ENCODE data around the gene RAB40A.

The RAB40A gene, protein sequence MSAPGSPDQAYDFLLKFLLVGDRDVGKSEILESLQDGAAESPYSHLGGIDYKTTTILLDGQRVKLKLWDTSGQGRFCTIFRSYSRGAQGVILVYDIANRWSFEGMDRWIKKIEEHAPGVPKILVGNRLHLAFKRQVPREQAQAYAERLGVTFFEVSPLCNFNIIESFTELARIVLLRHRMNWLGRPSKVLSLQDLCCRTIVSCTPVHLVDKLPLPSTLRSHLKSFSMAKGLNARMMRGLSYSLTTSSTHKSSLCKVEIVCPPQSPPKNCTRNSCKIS

DNA sequence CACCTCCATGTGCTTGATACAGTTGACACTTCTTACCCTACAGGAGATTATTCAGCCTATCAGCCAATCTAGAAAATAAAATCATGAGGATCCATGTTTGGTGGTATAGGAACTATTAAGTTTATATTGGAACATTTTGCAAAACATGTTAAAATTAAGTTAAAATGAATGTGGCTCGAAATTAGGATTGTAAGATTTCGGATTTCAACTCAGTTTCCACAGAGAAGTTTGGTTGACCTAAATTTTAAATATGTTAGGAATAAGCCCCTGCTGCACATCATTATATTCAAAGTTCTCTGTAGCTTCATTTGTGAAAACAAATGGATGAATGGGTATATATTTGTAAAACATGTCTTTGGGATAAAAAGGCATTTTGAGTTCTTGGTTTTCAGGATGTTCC, at the start of gene RAB40A:
TSS of gene RAB40A (minus strand) at position 101 of the 400 bp plus-strand sequence. CDS start 18,733 bp downstream, outside the sequence.
- ATAC-seq, result no peak

DNA sequence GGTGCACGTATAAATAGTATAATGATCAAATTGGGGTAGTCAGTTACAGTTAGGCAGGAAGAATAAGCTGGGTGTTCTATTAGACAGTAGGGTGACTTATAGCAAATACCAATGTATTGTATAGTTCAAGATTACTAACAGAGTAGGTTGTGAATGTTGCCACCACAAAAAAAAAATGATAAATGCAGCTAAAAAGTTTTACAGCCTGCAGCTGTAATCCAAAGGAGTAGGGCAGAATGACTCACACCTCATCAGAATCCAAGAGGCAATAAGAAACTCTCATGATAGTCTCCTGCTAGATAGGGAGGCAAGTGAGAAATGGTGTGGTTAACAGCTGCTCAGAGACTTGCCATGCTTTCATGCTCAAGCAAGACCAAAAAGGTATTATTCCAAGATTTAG, 46.5 kb upstream of the RAB40A start:
- no peak for ATAC-seq

DNA sequence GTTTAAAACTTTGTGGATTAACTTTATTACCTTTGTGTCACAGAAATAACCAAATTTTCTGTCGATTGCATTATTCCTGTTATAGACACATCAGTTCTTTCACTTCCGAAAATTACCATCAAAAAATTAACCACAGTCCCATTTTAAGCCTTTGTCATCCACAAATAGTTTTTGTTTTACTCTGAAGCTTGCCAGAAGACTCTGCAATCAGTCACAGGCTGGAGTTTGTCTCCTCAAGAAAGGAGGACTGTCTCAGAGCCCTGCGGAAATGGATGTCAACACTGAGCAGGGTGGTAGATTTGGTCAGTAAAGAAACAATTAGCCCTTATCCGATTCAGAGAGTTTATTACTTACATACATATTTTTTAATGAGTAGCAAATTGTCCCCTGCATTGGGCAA, 45.9 kb upstream of the RAB40A start:
- no peak for ATAC-seq

DNA sequence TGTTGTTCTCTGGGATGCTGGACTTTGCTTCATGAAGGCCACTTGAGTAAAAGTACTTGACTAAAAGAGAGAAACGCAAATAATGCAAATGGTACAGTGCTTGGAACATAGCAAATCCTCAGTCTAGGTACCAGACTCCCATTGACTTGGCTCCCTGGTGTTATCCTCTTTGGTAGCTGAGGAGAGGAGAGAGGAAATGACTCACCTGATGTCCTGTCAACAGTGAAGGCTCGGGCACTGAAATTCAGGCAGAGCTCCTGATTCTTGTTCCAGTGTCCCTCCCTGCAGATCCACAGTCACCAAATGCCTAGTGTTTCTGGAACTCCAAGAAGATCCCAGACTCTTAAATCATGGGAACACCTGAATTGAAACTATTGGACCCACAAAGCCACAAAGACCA, 43.5 kb upstream of the RAB40A start:
- no peak for ATAC-seq

DNA sequence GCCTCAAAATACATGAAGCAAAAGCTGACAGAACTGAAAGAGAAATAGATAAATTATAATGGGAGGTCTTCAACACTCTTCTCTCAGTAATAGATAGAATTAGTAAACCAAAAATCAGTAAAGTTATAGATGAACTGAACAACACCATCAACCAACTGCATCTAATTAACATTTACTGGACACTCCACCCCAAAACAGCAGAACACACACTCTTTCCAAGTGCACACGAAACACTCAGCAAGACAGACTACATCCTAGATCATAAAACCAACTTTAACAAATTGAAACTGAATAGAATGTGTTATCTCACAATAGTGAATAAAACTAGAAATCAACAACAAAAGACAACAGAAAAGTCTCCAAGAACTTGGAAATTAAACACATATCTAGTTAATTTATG, 41.0 kb upstream of the RAB40A start:
- no peak for ATAC-seq

DNA sequence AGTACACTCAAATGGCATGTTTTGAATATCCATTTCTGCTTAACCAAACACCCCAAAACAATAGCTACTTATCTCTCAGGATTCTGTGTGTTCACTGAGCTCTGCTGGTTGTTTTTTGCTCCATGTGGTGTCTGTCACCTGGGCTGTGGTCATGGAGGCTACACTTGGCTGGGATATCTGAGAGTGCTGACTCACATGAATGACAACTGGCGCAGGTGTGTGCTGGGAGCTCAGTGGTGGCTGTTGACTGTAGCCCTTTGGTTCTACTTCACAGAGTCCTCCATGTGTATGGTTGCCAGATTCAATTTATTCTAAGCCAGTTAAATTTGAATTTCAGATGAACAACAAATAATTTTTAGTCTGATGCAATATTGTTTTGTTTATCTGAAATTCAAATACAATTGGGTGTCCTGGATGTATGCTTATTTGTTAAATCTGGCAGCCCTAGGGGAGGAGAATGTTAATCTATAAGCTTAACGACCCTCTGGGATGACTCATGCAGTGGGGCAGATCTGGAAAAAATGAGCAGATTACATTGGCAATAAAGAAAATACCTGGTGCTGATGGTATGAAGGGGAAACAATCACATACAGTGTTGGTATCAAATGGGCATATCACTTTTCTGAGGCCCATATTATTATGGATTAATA, 37.8 kb upstream of the RAB40A start:
- no peak for ATAC-seq

DNA sequence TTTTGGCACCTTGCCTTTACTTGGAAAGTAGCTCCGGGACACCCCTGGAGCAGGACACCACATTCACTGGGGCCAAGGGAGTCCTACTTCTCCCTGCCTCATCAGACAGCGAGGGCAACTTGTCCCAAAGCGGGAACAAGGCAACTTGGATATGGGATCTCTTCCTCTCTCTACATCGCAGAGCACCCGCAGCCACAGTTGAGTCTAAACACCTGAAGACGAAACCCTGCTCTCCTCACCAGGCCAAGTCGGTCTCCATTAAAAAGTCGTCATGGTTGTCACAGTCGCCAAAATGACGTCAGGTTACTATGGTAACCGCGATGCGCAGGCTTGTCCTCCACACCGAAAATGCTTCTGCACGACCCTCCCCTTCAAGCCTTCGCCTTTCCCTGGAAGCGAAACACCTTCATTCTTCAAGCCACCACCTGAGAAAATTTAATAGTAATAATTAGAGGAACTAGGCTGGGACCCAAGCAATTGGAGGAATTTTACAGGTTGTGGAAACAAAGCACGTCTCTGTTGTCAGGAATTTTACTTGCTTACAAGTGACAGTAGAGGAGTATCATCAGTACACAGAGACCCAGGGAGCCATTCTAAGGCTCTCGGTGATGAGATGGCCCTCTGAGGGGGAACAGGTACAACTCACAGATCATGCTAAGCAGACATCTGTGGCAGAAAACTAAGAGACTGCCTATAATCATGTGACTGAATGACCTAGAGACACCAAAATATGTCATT, 35.6 kb upstream of the RAB40A start:
- ATAC-seq, result peak; percentile 67 to 69

DNA sequence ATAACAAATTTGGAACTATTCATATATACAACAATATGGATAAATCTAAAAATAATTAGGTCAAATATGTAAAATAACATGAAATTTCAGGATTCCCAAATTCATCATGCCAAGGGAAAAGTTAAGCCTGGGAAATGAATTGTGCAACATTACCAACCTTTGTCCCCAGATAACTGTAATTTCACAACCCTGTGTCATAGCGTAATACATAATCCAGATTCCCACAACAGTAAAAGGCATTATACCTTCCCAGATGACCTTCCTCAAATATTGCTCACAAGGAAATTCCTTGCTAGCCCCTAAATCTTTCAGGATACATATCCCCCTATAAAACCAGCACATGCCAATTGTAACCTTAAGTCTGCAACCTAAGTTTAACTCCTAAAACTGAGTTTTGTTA, 32.9 kb upstream of the RAB40A start:
- no peak for ATAC-seq

DNA sequence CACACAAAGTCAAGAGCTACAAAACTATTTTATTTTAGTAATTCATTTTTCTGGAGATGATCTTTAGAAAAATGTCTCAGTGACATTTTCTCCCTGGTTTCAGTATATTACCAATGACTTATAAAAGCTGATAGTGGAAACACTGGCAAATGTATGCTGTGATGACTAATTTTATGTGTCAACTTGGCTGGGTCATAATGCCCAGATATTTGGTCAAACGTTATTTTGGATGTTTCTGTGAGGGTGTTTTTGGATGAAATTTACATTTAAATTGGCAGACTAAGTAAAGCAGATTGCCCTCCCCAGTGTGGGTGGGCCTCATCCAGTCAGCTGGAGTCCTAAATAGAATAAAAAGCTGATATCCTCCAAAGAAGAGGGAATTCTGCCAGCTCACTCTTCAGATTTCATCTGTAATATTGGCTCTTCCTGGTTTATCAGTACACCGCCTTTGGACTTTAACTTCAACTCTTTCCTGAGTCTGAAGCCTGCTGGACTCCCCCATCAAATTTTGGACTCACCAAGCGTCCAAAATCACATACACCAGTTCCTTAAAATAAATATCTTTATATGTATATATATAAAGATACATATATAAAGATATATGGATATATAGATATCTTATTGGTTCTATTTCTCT, 31.2 kb upstream of the RAB40A start:
- no peak for ATAC-seq

DNA sequence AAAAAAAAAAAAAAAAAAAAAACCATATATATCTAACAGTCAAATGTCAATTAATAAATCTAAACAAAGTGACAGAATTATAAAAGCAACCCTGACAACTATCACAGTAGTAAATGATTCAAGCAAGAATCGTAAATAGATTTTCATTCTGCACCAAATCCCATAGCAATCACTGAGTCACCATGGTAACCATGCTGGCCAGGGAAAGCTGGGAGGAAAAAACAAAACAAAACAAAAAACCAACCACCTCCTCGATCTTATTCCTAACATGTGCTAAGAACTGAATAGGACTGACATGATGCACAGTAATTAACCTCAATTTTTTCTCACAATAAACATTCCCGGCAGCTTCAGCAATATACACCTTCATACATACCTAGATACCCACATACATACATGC, 30.6 kb upstream of the RAB40A start:
- no peak for ATAC-seq

DNA sequence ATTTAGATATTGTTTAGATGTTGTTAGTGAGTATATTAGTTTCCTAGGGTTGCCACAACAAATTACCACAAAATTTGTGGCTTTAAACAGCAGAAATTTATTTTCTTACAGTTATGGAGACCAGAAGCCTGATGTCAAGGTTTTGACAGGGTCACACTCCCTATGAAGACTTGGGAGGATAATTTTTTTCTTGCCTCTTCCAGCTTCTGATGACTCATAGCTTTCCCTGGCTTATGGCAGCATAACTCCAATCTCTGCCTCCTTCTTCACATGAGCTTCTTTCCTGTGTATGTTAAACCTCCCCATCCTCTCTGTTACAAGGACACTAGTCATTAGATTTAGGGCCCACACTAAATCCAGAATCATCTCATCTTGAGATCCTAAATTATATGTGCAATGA, 20.9 kb upstream of the RAB40A start:
- no peak for ATAC-seq

DNA sequence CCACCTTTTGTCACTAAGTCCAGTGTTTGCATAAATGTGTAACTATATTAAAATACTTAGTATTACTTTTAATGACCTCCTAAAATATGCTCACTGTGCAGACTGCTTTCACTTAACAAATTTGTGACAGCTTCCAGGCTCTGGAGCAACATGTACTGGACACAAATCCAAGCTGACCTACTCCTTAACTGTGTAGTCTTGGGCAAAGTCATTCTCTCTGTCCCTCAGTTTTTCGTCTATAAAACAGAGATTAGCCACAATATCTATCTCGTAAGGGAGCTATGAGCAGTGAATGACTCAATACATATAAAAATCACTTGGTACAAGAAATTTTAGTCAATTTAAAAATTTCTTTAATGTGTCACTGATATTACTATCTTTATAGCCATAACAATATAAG, 20.4 kb upstream of the RAB40A start:
- no peak for ATAC-seq

DNA sequence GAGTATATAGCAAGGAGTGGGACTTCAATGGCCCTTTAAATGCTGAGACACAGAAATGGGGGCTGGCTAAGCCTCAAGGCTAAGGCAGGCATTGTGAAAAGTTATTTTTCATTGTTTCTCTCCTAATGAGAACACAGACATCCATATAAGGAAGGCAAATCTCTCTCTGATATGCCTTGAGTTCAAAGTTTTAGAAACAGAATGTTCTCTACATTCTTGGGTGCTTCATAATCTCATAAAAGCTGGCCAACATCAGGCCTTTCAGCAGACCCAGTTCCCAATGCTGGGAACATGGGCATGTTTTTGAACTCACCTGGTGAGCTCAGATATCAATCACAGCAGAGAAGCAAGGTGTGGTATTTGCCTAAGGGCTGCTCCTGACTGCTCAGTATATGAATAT, 19.4 kb upstream of the RAB40A start:
- ATAC-seq, result no peak

DNA sequence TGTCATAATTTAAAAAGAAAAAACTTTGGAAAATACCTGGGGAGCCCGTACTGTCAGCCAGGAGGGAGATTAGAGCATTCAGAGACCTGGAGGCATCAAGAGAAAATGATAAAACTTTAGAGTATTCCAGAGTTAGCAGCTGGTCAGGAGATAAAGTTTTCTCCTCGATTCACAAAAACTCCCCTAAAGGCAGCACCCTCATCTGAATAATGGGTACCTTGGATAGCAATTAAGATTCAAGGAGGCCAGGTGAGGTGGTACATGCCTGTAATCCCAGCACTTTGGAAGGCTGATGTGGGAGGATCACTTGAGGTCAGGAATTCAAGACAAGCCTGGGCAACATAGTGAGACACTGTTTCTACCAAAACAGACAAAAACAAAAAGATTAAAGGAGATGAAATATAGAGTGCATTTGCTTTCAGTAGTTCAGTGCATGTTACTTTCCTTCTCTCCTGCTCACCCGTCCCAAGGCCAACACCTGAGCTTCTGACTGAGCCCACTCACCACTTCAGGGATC, 18.6 kb upstream of the RAB40A start:
- no peak for ATAC-seq

DNA sequence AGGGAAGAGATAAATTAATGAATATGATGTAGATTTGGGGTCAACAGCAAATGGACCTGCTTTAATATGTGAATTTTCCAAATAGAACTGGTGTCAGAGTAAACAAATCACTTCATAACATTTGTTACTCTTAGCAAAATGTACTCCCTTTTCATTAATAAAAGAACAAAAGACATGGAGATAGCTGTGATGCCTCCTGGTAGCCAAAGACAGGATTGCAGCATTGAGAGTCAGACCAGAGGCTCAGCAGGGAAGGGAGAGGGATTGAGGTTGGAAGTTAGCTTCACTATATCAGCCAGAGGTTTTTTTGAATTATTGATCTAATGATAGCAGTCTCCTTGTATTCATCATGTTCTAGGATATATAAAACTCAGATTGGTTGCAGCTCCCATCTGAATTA, 17.4 kb upstream of the RAB40A start:
- ATAC-seq, result no peak

DNA sequence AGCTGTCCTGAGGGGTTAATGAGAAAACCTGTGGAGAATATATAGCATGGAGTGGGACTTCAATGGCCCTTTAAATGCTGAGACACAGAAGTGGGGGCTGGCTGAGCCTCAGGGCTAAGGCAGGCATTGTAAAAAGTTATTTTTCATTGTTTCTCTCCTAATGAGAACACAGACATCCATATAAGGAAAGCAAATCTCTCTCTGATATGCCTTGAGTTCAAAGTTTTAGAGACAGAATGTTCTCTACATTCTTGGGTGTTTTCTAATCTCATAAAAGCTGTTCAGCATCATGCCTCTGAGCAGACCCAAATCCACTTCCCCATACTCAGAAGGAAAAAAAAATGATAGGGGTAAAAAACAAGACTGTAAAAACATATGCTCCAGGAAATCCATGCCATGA, 16.8 kb upstream of the RAB40A start:
- no peak for ATAC-seq

DNA sequence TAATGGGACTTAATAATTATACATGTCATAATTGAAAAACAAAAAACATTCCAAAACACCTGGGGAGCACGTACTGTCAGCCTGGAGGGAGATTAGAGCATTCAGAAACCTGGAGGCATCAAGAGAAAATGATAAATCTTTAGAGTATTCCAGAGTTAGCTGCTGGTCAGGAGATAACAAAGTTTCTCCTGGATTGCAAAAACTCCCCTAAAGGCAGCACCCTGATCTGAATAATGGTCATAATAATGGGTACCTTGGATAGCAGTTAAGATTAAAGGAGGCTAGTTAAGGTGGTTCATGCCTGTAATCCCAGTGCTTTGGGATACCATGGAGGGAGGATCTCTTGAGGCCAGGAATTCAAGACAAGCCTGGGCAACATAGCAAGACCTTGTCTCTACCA, 15.9 kb upstream of the RAB40A start:
- no peak for ATAC-seq

DNA sequence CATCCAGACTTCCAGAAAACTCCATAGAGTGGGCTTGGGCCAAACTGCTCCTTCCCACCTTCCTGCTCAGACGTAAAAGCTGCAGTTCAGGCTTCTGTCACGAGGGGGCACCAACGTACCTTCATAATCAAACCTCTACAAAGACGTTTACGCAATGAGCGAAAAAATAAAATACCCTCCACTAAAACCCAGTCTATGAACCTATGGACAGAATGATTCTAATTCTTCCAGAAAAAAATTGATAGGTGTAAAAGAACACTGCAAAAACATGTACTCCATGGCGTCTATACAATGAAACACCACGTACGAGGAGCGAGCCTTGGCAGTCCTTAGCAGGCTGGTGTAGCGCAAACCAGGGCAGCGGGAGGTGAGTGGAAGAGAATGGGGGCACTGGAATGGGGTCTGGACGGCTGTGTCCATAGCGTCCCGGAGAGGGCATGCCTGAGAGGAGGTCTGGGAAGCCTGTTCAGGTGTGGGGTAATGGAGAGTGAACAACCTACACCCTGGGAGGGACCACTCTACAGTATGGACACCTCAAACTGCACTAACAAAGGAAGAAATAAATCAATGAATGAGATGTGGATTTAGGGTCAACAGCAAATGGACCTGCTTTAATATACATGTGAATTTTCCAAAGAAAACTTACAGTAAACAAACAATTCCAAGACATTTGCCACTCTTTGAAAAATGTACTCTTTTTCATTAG, 14.4 kb upstream of the RAB40A start:
- ATAC-seq, result no peak

DNA sequence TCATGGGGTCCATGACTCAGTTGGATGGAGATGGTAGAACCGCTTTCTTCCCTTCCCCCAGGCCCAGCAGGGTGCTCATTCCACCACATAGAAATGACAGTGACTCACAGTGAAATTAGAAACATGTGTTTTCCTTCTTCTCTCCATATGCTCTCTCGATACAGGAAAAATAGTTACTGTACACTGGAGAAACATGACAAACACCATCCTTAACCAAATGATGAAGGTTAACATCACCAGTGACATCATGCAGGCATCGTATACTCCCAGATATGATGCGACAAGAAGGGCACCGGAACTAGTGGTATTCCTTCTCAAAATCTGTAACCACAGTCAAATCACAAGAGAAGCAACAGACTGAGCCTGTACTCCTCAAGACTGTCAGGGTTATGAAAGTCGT, 11.7 kb upstream of the RAB40A start:
- ATAC-seq, result no peak

DNA sequence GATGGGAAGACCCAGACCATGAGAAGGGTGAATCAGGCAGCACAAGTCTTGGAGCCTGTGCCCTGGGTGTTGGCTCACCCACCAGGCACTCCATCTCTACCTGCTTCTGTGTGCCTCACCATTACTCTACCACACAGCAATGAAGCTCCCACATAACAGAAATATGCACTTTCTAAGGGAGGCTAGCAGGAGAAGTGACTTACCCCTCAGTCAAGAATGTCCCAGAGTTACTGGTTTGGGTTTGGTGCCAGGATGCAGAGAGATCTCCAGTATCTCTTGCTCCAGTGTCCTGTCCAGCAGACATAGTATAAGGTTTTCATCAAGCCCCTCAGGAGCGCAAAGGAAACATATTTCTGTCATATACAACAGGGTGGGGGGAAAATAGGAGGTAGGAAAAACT, 11.3 kb upstream of the RAB40A start:
- ATAC-seq, result no peak

DNA sequence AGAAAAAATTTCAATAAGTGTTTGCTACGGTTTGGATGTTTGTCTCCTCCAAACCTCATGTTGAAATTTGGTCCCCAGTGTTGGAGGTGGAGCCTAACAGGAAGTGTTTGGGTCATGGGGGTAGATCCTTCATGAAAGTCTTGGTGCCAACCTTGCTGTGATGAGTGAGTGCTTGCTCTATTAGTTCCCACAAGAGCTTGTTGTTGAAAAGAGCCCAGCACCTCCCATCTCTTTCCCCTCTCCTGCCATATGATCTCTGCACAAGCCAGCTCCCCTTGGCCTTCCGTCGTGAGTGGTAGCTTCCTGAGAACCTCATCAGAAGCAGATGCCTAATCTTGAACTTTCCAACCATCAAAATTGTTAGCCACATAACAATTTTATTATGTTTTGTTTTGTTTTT, 10.3 kb upstream of the RAB40A start:
- no peak for ATAC-seq

DNA sequence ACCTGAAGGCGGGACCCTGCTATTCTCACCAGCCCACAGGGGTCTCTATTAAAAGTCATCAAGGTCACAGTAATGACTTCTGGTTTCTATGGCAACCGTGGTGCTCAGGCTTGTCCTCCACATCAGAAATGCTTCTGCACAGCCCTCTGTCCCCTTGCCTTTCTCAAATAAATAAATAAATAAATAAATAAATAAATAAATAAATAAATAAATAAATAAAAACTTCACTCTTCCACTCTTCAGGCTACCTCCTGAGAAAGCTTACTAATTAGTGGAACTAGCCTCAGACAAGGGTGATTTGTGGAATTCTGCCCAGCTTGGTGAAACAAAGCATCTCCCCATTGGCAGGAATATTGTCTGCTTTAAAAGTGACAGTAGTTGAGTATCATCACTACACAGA, 5.5 kb upstream of the RAB40A start:
- no peak for ATAC-seq

DNA sequence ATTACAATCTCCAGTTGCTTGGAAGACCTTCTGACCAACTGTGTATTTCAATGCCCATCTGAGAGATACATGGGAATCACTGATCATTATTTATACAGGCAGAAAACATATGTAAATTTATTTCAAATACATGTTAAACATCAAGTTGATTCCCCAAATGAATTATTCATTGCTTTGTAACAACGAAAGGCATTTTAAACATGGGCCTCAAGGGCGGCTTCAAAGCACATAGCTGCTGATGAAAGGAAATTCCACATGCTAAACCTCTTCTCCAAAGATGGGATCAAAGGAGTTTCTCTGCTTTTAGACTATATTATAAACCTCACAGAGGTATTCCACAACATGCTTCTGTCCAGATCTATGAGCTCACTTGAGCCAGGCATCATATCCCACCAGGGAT, 4.3 kb upstream of the RAB40A start:
- no peak for ATAC-seq

Data from activated CD4-positive, CD25-positive, alpha-beta regulatory T cell treated with anti-CD3 and anti-CD28 coated beads, Interleukin-2, amount 50 U/mL, for 24 hours (primary cell).